ENCODE data around the gene PLAGL1. TPM values are rescaled to one million over a fixed set of nuclear protein-coding genes. Genes with fewer than 3 reads are reported as not detected.

The PLAGL1 gene
- total RNA-seq, 1 experiment from 2014 or later = 24.3 TPM

GRCh38 chr6:143901885-143902750, 105.9 kb downstream of the PLAGL1 start:
- CTCF ChIA-PET = no interaction called here
- Histone ChIP-seq H3K4me3 (ENCODE audit: low read depth in 2 of 2, low read length in 2 of 2) (no peak overlapping the region), H3K36me3 (ENCODE audit: control insufficient read depth, insufficient read depth, low read length) (no peaks in the 10 kb centered on the region), H3K27me3 (ENCODE audit: control insufficient read depth, insufficient read depth, low read length) (no peaks in the 10 kb centered on the region; the same call in 1 of the 2 replicates), H3K9me3 (ENCODE audit: control insufficient read depth, insufficient read depth, low read depth, low read length) (no peaks in the 10 kb centered on the region), H3K27ac (ENCODE audit: low read length) (no peak overlapping the region), H3K4me1 (ENCODE audit: control insufficient read depth, insufficient read depth, low read length) (no peaks in the 10 kb centered on the region)
- ATAC-seq = no peak
- intact Hi-C loops (cut with micrococcal nuclease; ENCODE audit: unreplicated experiment) (no loop called here), in situ Hi-C loops (cut with HindIII; ENCODE audit: low pct_unique_long_range_greater_than_20kb, low sequenced_read_pairs) (no loop called here)
- POLR2A ChIA-PET = interaction anchor here (0.6 to 0.7 kb wide), 2 partner anchors 11 to 63 kb away, joined by 3 read pairs; no protein-coding TSS in a partner anchor
- BruUV-seq (replicated peaks) = no TSS peak
- no peak for DNase-seq (ENCODE audit: low read depth, low spot score)
- no peak for TF ChIP-seq REST (IDR thresholded peaks at IDR 0.05; ENCODE audit: insufficient read depth in 1 of 2, low read depth in 2 of 2, low read length in 1 of 2)
- TF ChIP-seq SIN3A (IDR thresholded peaks at IDR 0.05; ENCODE audit: borderline replicate concordance, insufficient read depth, low read depth, low read length) = no peak
- no peak for TF ChIP-seq POLR2AphosphoS5 (IDR thresholded peaks at IDR 0.05; ENCODE audit: low read depth, low read length)
- no peak for TF ChIP-seq CTCF (IDR thresholded peaks at IDR 0.05)
- TF ChIP-seq TCF7L2 (IDR thresholded peaks at IDR 0.05; ENCODE audit: low read depth, low read length) = no peak

GRCh38 chr6:143900358-143900757, 107.7 kb downstream of the PLAGL1 start:
- Histone ChIP-seq H3K27me3 (ENCODE audit: control insufficient read depth, insufficient read depth, low read length) (no peaks in the 10 kb centered on the region; the same call in 1 of the 2 replicates), H3K27ac (ENCODE audit: low read length) (no peak overlapping the region), H3K4me3 (ENCODE audit: low read depth in 2 of 2, low read length in 2 of 2) (no peak overlapping the region), H3K4me1 (ENCODE audit: control insufficient read depth, insufficient read depth, low read length) (no peaks in the 10 kb centered on the region), H3K36me3 (ENCODE audit: control insufficient read depth, insufficient read depth, low read length) (no peaks in the 10 kb centered on the region), H3K9me3 (ENCODE audit: control insufficient read depth, insufficient read depth, low read depth, low read length) (no peaks in the 10 kb centered on the region)
- DNase-seq (ENCODE audit: low read depth, low spot score) (no peak), ATAC-seq (no peak)
- ChIA-PET POLR2A (no interaction called here), CTCF (no interaction called here)
- intact Hi-C loops (cut with micrococcal nuclease; ENCODE audit: unreplicated experiment) (no loop called here), in situ Hi-C loops (cut with HindIII; ENCODE audit: low pct_unique_long_range_greater_than_20kb, low sequenced_read_pairs) (no loop called here)
- BruUV-seq (replicated peaks) = no TSS peak
- TF ChIP-seq TCF7L2 (IDR thresholded peaks at IDR 0.05; ENCODE audit: low read depth, low read length) (no peak), CTCF (IDR thresholded peaks at IDR 0.05) (no peak), POLR2AphosphoS5 (IDR thresholded peaks at IDR 0.05; ENCODE audit: low read depth, low read length) (no peak), REST (IDR thresholded peaks at IDR 0.05; ENCODE audit: insufficient read depth in 1 of 2, low read depth in 2 of 2, low read length in 1 of 2) (no peak), SIN3A (IDR thresholded peaks at IDR 0.05; ENCODE audit: borderline replicate concordance, insufficient read depth, low read depth, low read length) (no peak)
